ENCODE measurements around the gene MYOCD. TPM values are rescaled to one million over a fixed set of nuclear protein-coding genes. Genes with fewer than 3 reads are reported as not detected.

MYOCD gene
- total and polyA plus RNA-seq, 7 donors: 0.46 to 168 (median 108) TPM

DNA sequence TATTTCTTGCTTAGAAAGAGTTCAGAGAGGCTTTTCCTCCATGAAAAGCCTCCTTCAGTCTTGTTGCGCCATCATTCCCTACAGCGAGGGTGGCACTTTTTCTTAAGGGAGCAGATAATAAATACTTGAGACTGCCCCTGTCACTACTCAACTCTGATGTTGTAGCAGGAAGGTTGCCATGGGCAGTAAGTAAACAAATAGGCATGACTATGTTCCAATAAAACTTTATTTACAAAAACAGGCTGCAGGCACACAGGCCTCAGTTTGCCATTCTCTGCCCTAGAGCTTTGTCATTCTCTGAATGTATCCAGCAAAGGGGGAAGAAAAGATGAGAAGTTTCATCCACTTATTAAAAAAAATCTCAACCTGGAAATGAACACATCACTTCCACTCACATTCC lies 60.4 kb downstream of the MYOCD start:
- DNase-seq: no peak
- Histone ChIP-seq H3K36me3 (peaks cover 0 to 25% (median 9%) of the 10 kb centered on the region in 4 donors), H3K27me3 (no peaks in the 10 kb centered on the region), H3K4me3 (no peak overlapping the region), H3K27ac (peak overlapping the region in 3 of 4 donors; percentile 66 to 80 (median 76)), H3K9me3 (no peaks in the 10 kb centered on the region), H3K4me1 (peaks cover 0 to 35% (median 31%) of the 10 kb centered on the region in 4 donors)
- TF ChIP-seq POLR2A (IDR thresholded peaks at IDR 0.05): no peak
- TF ChIP-seq POLR2AphosphoS5 (IDR thresholded peaks at IDR 0.05): no peak
- TF ChIP-seq EP300 (IDR thresholded peaks at IDR 0.05): no peak
- TF ChIP-seq, protein P1, sequence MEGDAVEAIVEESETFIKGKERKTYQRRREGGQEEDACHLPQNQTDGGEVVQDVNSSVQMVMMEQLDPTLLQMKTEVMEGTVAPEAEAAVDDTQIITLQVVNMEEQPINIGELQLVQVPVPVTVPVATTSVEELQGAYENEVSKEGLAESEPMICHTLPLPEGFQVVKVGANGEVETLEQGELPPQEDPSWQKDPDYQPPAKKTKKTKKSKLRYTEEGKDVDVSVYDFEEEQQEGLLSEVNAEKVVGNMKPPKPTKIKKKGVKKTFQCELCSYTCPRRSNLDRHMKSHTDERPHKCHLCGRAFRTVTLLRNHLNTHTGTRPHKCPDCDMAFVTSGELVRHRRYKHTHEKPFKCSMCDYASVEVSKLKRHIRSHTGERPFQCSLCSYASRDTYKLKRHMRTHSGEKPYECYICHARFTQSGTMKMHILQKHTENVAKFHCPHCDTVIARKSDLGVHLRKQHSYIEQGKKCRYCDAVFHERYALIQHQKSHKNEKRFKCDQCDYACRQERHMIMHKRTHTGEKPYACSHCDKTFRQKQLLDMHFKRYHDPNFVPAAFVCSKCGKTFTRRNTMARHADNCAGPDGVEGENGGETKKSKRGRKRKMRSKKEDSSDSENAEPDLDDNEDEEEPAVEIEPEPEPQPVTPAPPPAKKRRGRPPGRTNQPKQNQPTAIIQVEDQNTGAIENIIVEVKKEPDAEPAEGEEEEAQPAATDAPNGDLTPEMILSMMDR (IDR thresholded peaks at IDR 0.05): no peak
- 84 to 91% methylated on average over 2 of the region's 2 CpGs for WGBS, 2 donors
- intact Hi-C loops (cut with DNase I): loop anchor here (5.0 kb wide), 1 partner anchor 44 kb away; no protein-coding TSS in a partner anchor

DNA sequence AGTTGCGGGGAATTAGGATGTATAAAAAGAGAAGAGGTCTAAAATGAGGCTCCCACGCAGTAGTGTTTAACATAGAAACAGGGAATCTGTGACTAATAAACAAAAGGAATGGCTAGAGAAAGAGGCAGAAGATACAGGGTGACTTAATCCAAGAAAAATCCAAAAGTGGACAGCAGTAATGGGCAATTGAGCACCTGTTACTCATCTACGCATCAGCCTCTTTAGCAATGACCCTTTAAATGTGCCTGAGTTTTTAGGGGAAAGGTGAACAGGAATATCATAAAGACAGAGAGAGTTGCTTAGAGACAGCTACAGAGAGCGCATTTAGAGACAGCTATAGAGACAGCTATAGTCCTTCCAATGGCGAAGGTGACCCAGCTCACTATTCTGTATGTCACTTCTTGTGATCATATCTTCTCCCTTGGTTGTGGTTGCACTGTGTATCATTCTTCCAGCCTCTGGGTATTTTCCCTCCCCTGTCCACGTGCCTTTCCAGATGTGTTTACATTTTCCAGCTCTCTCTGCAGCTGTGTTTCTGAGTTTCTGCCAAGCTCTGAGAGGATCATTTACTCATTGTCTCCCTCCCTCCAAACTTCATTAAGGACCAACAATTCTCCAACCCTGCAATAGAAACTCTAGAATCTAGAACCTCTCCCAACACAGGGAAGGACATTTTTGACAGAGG lies 61.5 kb downstream of the MYOCD start:
- TF ChIP-seq, protein P1 (IDR thresholded peaks at IDR 0.05): no peak
- TF ChIP-seq POLR2A (IDR thresholded peaks at IDR 0.05) (no peak), POLR2AphosphoS5 (IDR thresholded peaks at IDR 0.05) (peak; percentile 15 to 70 (median 56)), EP300 (IDR thresholded peaks at IDR 0.05) (peak in 2 of 4 donors; percentile 2 to 45)
- intact Hi-C loops (cut with DNase I): loop anchor here (5.0 kb wide), 1 partner anchor 45 kb away; no protein-coding TSS in a partner anchor

DNA sequence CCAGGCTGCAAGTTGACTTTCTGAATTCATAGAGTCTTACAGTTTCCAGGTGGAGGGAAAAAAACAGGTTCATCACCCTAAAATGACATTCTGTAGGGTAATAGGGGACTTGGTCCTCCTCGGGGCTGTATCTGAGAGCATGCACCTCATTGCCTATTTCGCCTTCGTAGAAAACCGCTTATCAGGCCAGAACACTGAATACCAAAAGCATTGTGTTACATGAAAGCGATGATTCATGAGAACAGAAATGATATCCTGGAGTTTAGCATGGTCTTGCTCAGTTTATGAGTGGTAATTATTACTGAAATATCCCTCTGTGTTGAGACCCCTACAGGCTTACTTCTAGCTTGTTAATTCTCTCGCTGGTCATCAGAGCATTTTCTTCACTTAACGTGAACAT lies 62.2 kb downstream of the MYOCD start:
- H3K27me3 ChIP-seq: no peaks in the 10 kb centered on the region
- intact Hi-C loops (cut with DNase I): loop anchor here (5.0 kb wide), 1 partner anchor 46 kb away; no protein-coding TSS in a partner anchor
- H3K9me3 ChIP-seq: no peaks in the 10 kb centered on the region
- no peak for TF ChIP-seq EP300 (IDR thresholded peaks at IDR 0.05)
- TF ChIP-seq, protein P1 (IDR thresholded peaks at IDR 0.05): no peak
- no peak for TF ChIP-seq POLR2AphosphoS5 (IDR thresholded peaks at IDR 0.05)
- TF ChIP-seq POLR2A (IDR thresholded peaks at IDR 0.05): no peak
- peaks cover 0 to 41% (median 34%) of the 10 kb centered on the region in 4 donors for H3K4me1 ChIP-seq
- DNase-seq: no peak
- H3K4me3 ChIP-seq: no peak overlapping the region
- peak overlapping the region; percentile 59 to 80 (median 71) for H3K27ac ChIP-seq
- H3K36me3 ChIP-seq: peaks cover 0 to 30% (median 5%) of the 10 kb centered on the region in 4 donors
- WGBS, 2 donors: 87 to 94% methylated on average over 7 of the region's 7 CpGs

More for the DNA sequence above, 61.5 kb downstream of the MYOCD start:
- H3K36me3 ChIP-seq: peaks cover 0 to 30% (median 9%) of the 10 kb centered on the region in 4 donors
- H3K27me3 ChIP-seq: no peaks in the 10 kb centered on the region
- no peaks in the 10 kb centered on the region for H3K9me3 ChIP-seq
- no peak overlapping the region for H3K4me3 ChIP-seq
- DNase-seq: no peak
- WGBS, 2 donors: 67 to 69% methylated on average over 6 of the region's 6 CpGs
- peaks cover 0 to 41% (median 34%) of the 10 kb centered on the region in 4 donors for H3K4me1 ChIP-seq
- peak overlapping the region; percentile 59 to 80 (median 71) for H3K27ac ChIP-seq

DNA sequence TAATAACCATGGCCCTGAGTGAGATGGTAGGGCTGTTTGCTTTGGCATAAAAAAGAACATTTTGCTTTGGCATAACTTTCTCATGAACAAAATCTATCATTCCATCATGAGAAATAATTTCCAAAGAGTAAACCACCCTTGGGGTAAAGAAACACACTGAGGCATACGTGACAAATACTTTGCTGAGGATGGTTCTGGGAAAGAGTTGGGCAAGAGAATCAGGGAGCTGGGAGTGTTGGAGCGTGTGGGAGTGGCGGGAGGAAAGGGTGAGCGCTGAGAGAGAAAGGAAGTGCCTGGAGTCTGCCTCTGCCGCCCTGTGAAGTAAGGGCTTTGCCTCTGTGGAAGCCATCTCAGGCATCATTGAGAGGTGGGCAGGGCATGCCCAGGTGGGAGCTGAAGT lies 63.4 kb downstream of the MYOCD start:
- DNase-seq: no peak

More for the DNA sequence above, 63.4 kb downstream of the MYOCD start:
- no peaks in the 10 kb centered on the region for H3K27me3 ChIP-seq
- TF ChIP-seq, protein P1 (IDR thresholded peaks at IDR 0.05): no peak
- TF ChIP-seq EP300 (IDR thresholded peaks at IDR 0.05): no peak
- no peak for TF ChIP-seq POLR2AphosphoS5 (IDR thresholded peaks at IDR 0.05)
- TF ChIP-seq POLR2A (IDR thresholded peaks at IDR 0.05): no peak
- no peaks in the 10 kb centered on the region for H3K9me3 ChIP-seq
- peaks cover 0 to 41% (median 34%) of the 10 kb centered on the region in 4 donors for H3K4me1 ChIP-seq
- H3K27ac ChIP-seq: peak overlapping the region in 3 of 4 donors; percentile 64 to 80 (median 76)
- peaks cover 0 to 28% (median 3%) of the 10 kb centered on the region in 4 donors for H3K36me3 ChIP-seq
- intact Hi-C loops (cut with DNase I): loop anchor here (5.0 kb wide), 1 partner anchor 47 kb away; no protein-coding TSS in a partner anchor
- no peak overlapping the region for H3K4me3 ChIP-seq
- 83 to 92% methylated on average over 5 of the region's 5 CpGs for WGBS, 2 donors

Measured in sigmoid colon (tissue), 7 donors.